ENCODE data around the gene CREG2.

CREG2 gene

GRCh38 chr2:101346909-101347308 lies 40.4 kb downstream of the CREG2 start:
- H3K4me3 ChIP-seq (ENCODE audit: extremely low read depth, insufficient read depth, low read length, poor library complexity, severe bottlenecking), result no peak overlapping the region
- no peaks in the 10 kb centered on the region for H3K9me3 ChIP-seq (ENCODE audit: control insufficient read depth, low read length)
- H3K36me3 ChIP-seq (ENCODE audit: control insufficient read depth, insufficient read depth, low read length), result no peaks in the 10 kb centered on the region
- H3K4me1 ChIP-seq (ENCODE audit: control insufficient read depth, insufficient read depth, low read length, poor library complexity, severe bottlenecking), result no peaks in the 10 kb centered on the region
- no peak overlapping the region for H3K27ac ChIP-seq (ENCODE audit: low read depth, low read length, severe bottlenecking)
- WGBS, 2 experiments (ENCODE audit: insufficient coverage in 2 of 2), result 100% methylated on average over 1 of the region's 3 CpGs; no CpG with 5 or more reads in 1 of the 2 experiments

- H3K27ac ChIP-seq (ENCODE audit: low read depth, low read length, severe bottlenecking), result no peak overlapping the region
- no peaks in the 10 kb centered on the region for H3K36me3 ChIP-seq (ENCODE audit: control insufficient read depth, insufficient read depth, low read length)
- H3K4me1 ChIP-seq (ENCODE audit: control insufficient read depth, insufficient read depth, low read length, poor library complexity, severe bottlenecking), result no peaks in the 10 kb centered on the region
- WGBS, 2 experiments (ENCODE audit: insufficient coverage in 2 of 2), result 66 to 78% methylated on average over 4 to 5 of the region's 5 CpGs
- H3K9me3 ChIP-seq (ENCODE audit: control insufficient read depth, low read length), result no peaks in the 10 kb centered on the region
- no peak overlapping the region for H3K4me3 ChIP-seq (ENCODE audit: extremely low read depth, insufficient read depth, low read length, poor library complexity, severe bottlenecking)
Measured at GRCh38 chr2:101344137-101344536, 43.2 kb downstream of the CREG2 start.

GRCh38 chr2:101342625-101343008 lies 44.7 kb downstream of the CREG2 start:
- H3K36me3 ChIP-seq (ENCODE audit: control insufficient read depth, insufficient read depth, low read length), result no peaks in the 10 kb centered on the region
- H3K4me3 ChIP-seq (ENCODE audit: extremely low read depth, insufficient read depth, low read length, poor library complexity, severe bottlenecking), result no peak overlapping the region
- H3K27ac ChIP-seq (ENCODE audit: low read depth, low read length, severe bottlenecking), result no peak overlapping the region
- H3K4me1 ChIP-seq (ENCODE audit: control insufficient read depth, insufficient read depth, low read length, poor library complexity, severe bottlenecking), result no peaks in the 10 kb centered on the region
- 89 to 93% methylated on average over 15 of the region's 15 CpGs for WGBS, 2 experiments (ENCODE audit: insufficient coverage in 2 of 2)
- no peaks in the 10 kb centered on the region for H3K9me3 ChIP-seq (ENCODE audit: control insufficient read depth, low read length)

- Histone ChIP-seq H3K9me3 (ENCODE audit: control insufficient read depth, low read length) (no peaks in the 10 kb centered on the region), H3K27ac (ENCODE audit: low read depth, low read length, severe bottlenecking) (no peak overlapping the region), H3K4me3 (ENCODE audit: extremely low read depth, insufficient read depth, low read length, poor library complexity, severe bottlenecking) (no peak overlapping the region), H3K36me3 (ENCODE audit: control insufficient read depth, insufficient read depth, low read length) (no peaks in the 10 kb centered on the region), H3K4me1 (ENCODE audit: control insufficient read depth, insufficient read depth, low read length, poor library complexity, severe bottlenecking) (no peaks in the 10 kb centered on the region)
- WGBS, 2 experiments (ENCODE audit: insufficient coverage in 2 of 2), result 51 to 56% methylated on average over 20 to 21 of the region's 21 CpGs
Measured at GRCh38 chr2:101341901-101342624, 45.2 kb downstream of the CREG2 start.

- Histone ChIP-seq H3K27ac (ENCODE audit: low read depth, low read length, severe bottlenecking) (no peak overlapping the region), H3K36me3 (ENCODE audit: control insufficient read depth, insufficient read depth, low read length) (no peaks in the 10 kb centered on the region), H3K4me1 (ENCODE audit: control insufficient read depth, insufficient read depth, low read length, poor library complexity, severe bottlenecking) (no peaks in the 10 kb centered on the region), H3K9me3 (ENCODE audit: control insufficient read depth, low read length) (no peaks in the 10 kb centered on the region), H3K4me3 (ENCODE audit: extremely low read depth, insufficient read depth, low read length, poor library complexity, severe bottlenecking) (no peak overlapping the region)
- 90% methylated on average over 2 of the region's 7 CpGs; no CpG with 5 or more reads in 1 of the 2 experiments for WGBS, 2 experiments (ENCODE audit: insufficient coverage in 2 of 2)
Measured at GRCh38 chr2:101341421-101341820, 45.9 kb downstream of the CREG2 start.

GRCh38 chr2:101340141-101340551 lies 47.2 kb downstream of the CREG2 start:
- no peaks in the 10 kb centered on the region for H3K36me3 ChIP-seq (ENCODE audit: control insufficient read depth, insufficient read depth, low read length)
- no peak overlapping the region for H3K27ac ChIP-seq (ENCODE audit: low read depth, low read length, severe bottlenecking)

GRCh38 chr2:101339266-101339880 lies 47.9 kb downstream of the CREG2 start:
- Histone ChIP-seq H3K27ac (ENCODE audit: low read depth, low read length, severe bottlenecking) (no peak overlapping the region), H3K4me3 (ENCODE audit: extremely low read depth, insufficient read depth, low read length, poor library complexity, severe bottlenecking) (no peak overlapping the region)
- 25% methylated on average over 1 of the region's 4 CpGs; no CpG with 5 or more reads in 1 of the 2 experiments for WGBS, 2 experiments (ENCODE audit: insufficient coverage in 2 of 2)

More at GRCh38 chr2:101340141-101340551, 47.2 kb downstream of the CREG2 start:
- Histone ChIP-seq H3K4me1 (ENCODE audit: control insufficient read depth, insufficient read depth, low read length, poor library complexity, severe bottlenecking) (no peaks in the 10 kb centered on the region), H3K4me3 (ENCODE audit: extremely low read depth, insufficient read depth, low read length, poor library complexity, severe bottlenecking) (no peak overlapping the region), H3K9me3 (ENCODE audit: control insufficient read depth, low read length) (no peaks in the 10 kb centered on the region)
- WGBS, 2 experiments (ENCODE audit: insufficient coverage in 2 of 2), result 100% methylated on average over 1 of the region's 1 CpG; no CpG with 5 or more reads in 1 of the 2 experiments

GRCh38 chr2:101337877-101338276 lies 49.4 kb downstream of the CREG2 start:
- no peaks in the 10 kb centered on the region for H3K9me3 ChIP-seq (ENCODE audit: control insufficient read depth, low read length)
- no peak overlapping the region for H3K4me3 ChIP-seq (ENCODE audit: extremely low read depth, insufficient read depth, low read length, poor library complexity, severe bottlenecking)
- 92 to 100% methylated on average over 2 of the region's 2 CpGs for WGBS, 2 experiments (ENCODE audit: insufficient coverage in 2 of 2)
- no peaks in the 10 kb centered on the region for H3K4me1 ChIP-seq (ENCODE audit: control insufficient read depth, insufficient read depth, low read length, poor library complexity, severe bottlenecking)
- H3K27ac ChIP-seq (ENCODE audit: low read depth, low read length, severe bottlenecking), result no peak overlapping the region
- H3K36me3 ChIP-seq (ENCODE audit: control insufficient read depth, insufficient read depth, low read length), result no peaks in the 10 kb centered on the region

More at GRCh38 chr2:101339266-101339880, 47.9 kb downstream of the CREG2 start:
- H3K9me3 ChIP-seq (ENCODE audit: control insufficient read depth, low read length), result no peaks in the 10 kb centered on the region
- H3K4me1 ChIP-seq (ENCODE audit: control insufficient read depth, insufficient read depth, low read length, poor library complexity, severe bottlenecking), result no peaks in the 10 kb centered on the region
- no peaks in the 10 kb centered on the region for H3K36me3 ChIP-seq (ENCODE audit: control insufficient read depth, insufficient read depth, low read length)

- Histone ChIP-seq H3K4me1 (ENCODE audit: control insufficient read depth, insufficient read depth, low read length, poor library complexity, severe bottlenecking) (peaks cover 26% of the 10 kb centered on the region), H3K36me3 (ENCODE audit: control insufficient read depth, insufficient read depth, low read length) (no peaks in the 10 kb centered on the region), H3K4me3 (ENCODE audit: extremely low read depth, insufficient read depth, low read length, poor library complexity, severe bottlenecking) (no peak overlapping the region), H3K9me3 (ENCODE audit: control insufficient read depth, low read length) (no peaks in the 10 kb centered on the region), H3K27ac (ENCODE audit: low read depth, low read length, severe bottlenecking) (no peak overlapping the region)
- 68 to 71% methylated on average over 2 to 5 of the region's 5 CpGs for WGBS, 2 experiments (ENCODE audit: insufficient coverage in 2 of 2)
Measured at GRCh38 chr2:101332885-101333766, 54.2 kb downstream of the CREG2 start.

- 100% methylated on average over 1 to 2 of the region's 2 CpGs for WGBS, 2 experiments (ENCODE audit: insufficient coverage in 2 of 2)
- Histone ChIP-seq H3K27ac (ENCODE audit: low read depth, low read length, severe bottlenecking) (no peak overlapping the region), H3K4me3 (ENCODE audit: extremely low read depth, insufficient read depth, low read length, poor library complexity, severe bottlenecking) (no peak overlapping the region)
Measured at GRCh38 chr2:101331202-101331601, 56.1 kb downstream of the CREG2 start.

More at GRCh38 chr2:101331202-101331601, 56.1 kb downstream of the CREG2 start:
- Histone ChIP-seq H3K4me1 (ENCODE audit: control insufficient read depth, insufficient read depth, low read length, poor library complexity, severe bottlenecking) (peaks cover 26% of the 10 kb centered on the region), H3K9me3 (ENCODE audit: control insufficient read depth, low read length) (no peaks in the 10 kb centered on the region), H3K36me3 (ENCODE audit: control insufficient read depth, insufficient read depth, low read length) (no peaks in the 10 kb centered on the region)
